ENCODE measurements around the gene SLC22A17. TPM values are rescaled to one million over a fixed set of nuclear protein-coding genes. Genes with fewer than 3 reads are reported as not detected.

Gene SLC22A17
- total RNA-seq, 2 experiments from 2014 or later, result not detected

DNA sequence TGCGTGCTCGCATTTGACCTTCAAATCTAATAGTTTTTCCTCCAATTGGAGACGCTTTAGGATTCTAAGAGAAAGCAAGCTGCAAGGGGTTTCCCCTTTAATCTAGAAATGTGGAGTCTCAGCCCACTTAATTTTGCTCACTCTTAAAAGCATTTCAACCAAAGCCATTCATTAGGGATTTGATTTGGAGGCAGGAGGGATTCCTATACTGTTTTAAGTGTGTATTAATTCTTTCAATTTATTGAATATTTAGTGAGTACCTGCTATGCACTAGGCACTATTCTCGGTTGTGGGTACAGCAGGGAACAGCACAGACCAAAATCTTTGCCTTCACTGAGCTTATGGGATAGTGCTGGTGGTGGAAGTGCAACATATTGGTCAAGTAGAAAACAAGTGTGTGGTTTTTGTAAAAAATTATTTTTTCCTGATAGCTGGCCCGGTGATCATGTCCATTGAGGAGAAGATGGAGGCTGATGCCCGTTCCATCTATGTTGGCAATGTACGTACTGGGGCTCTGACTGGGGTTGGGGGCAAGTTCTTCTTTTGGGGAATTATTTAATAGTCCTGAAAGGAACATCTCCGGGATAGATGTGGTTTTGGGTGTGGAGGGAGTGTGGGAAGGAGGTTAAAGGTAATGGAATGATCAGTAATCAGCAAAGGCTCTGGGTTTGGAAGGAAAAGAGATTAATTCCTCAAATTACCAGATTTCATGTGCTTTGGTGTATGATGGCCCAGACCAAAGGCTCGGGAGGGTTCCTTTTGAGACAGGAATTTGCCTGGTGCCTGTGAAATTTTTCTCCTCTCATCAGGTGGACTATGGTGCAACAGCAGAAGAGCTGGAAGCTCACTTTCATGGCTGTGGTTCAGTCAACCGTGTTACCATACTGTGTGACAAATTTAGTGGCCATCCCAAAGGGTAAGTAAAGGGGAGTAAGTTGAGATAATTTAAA, 29.8 kb downstream of the SLC22A17 start:
- DNase-seq (ENCODE audit: low spot score), result no peak
- H3K4me3 ChIP-seq (ENCODE audit: low read depth, low read length, poor library complexity, severe bottlenecking), result peak overlapping the region; percentile 99
- CTCF ChIA-PET (ENCODE audit: unreplicated experiment), result interaction anchor here (0.5 to 1.7 kb wide), 2 partner anchors 12 to 58 kb away, joined by 4 read pairs; no protein-coding TSS in a partner anchor
- H4K20me1 ChIP-seq (ENCODE audit: insufficient read depth, low read length), result peaks cover 13% of the 10 kb centered on the region; the same call in 1 of the 2 replicates
- POLR2A ChIA-PET, result interaction anchor here (0.5 to 5.7 kb wide), 8 partner anchors 12 to 343 kb away, joined by 3 to 122 read pairs (median 6); partner anchors contain the start of genes BCL2L2, PPP1R3E and THTPA
- H3K27ac ChIP-seq (ENCODE audit: low read depth, low read length, poor library complexity, severe bottlenecking), result peak overlapping the region; percentile 58
- H3K4me2 ChIP-seq (ENCODE audit: low read length), result peak overlapping the region; percentile 70
- H2AFZ ChIP-seq (ENCODE audit: low read length), result no peak overlapping the region
- BruUV-seq (replicated peaks), result no TSS peak
- peaks cover 27% of the 10 kb centered on the region for H3K4me1 ChIP-seq (ENCODE audit: insufficient read depth, low read length, poor library complexity, severe bottlenecking)
- no peaks in the 10 kb centered on the region for H3K9me3 ChIP-seq (ENCODE audit: low read length)
- H3K36me3 ChIP-seq (ENCODE audit: insufficient read depth, low read length), result peaks cover 53% of the 10 kb centered on the region
- peaks cover 23% of the 10 kb centered on the region for H3K79me2 ChIP-seq (ENCODE audit: insufficient read depth, low read depth, low read length)
- TF ChIP-seq CTCF (conservative IDR thresholded peaks at IDR 0.05; ENCODE audit: low read length), result no peak
- no peaks in the 10 kb centered on the region for H3K9me2 ChIP-seq (ENCODE audit: insufficient read depth, low read length)
- intact Hi-C loops (cut with micrococcal nuclease; ENCODE audit: unreplicated experiment), result loop anchor here (1.0 to 5.0 kb wide), 2 partner anchors 58 to 144 kb away; partner anchors contain the start of gene NGDN

DNA sequence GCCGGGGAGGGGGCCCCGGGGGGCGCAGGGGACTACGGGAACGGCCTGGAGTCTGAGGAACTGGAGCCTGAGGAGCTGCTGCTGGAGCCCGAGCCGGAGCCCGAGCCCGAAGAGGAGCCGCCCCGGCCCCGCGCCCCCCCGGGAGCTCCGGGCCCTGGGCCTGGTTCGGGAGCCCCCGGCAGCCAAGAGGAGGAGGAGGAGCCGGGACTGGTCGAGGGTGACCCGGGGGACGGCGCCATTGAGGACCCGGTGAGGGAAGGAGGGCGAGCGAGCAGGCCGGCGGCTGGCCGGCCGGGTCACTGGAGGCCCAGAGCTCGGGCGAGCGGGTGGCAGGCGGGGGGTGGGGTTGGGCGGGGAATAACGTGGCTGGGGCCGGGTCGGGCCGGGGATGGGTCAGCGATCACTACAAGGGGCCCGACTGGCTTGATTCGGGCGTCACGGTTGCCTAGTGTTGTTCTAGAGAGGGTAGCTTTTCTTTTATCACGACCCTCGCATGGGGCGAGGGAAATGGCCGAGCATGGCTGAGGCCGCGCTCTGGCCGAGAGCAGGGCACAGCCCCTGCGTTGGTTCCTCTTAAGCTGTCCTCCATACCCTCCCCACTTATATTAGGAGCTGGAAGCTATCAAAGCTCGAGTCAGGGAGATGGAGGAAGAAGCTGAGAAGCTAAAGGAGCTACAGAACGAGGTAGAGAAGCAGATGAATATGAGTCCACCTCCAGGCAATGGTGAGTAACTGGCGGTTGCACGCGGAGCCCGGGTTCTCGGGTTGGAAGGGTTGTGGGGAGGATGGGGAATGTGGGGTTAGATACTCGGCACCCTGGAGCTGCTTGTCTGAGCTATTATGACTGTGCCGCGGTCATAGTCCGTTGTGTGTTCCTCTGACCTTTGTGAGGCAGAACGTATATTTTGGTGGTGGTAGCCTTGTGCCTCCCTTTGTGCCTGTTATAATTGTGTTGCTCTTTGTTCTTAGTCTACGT, 30.8 kb downstream of the SLC22A17 start:
- TF ChIP-seq CTCF (conservative IDR thresholded peaks at IDR 0.05; ENCODE audit: low read length), result no peak
- no peak for TF ChIP-seq EZH2phosphoT487 (IDR thresholded peaks at IDR 0.05; ENCODE audit: borderline replicate concordance, low read depth, low read length)
- H3K9me3 ChIP-seq (ENCODE audit: low read length), result no peaks in the 10 kb centered on the region
- ChIA-PET POLR2A (interaction anchor here (0.5 to 5.7 kb wide), 20 partner anchors 11 to 939 kb away, joined by 3 to 122 read pairs (median 4); partner anchors contain the start of genes ACIN1, BCL2L2, C14orf119 and PPP1R3E), CTCF (ENCODE audit: unreplicated experiment) (interaction anchor here (0.5 to 2.0 kb wide), 9 partner anchors 11 to 662 kb away, joined by 3 to 9 read pairs (median 4); partner anchors contain the start of genes ACIN1, HOMEZ and PPP1R3E)
- H3K79me2 ChIP-seq (ENCODE audit: insufficient read depth, low read depth, low read length), result peaks cover 23% of the 10 kb centered on the region
- H4K20me1 ChIP-seq (ENCODE audit: insufficient read depth, low read length), result peaks cover 13% of the 10 kb centered on the region; the same call in 1 of the 2 replicates
- no peak overlapping the region for H2AFZ ChIP-seq (ENCODE audit: low read length)
- H3K4me1 ChIP-seq (ENCODE audit: insufficient read depth, low read length, poor library complexity, severe bottlenecking), result peaks cover 27% of the 10 kb centered on the region
- intact Hi-C loops (cut with micrococcal nuclease; ENCODE audit: unreplicated experiment), result loop anchor here (1.0 to 5.0 kb wide), 5 partner anchors 15 to 235 kb away; partner anchors contain the start of genes BCL2L2, NGDN and THTPA
- no peaks in the 10 kb centered on the region for H3K9me2 ChIP-seq (ENCODE audit: insufficient read depth, low read length)
- peak overlapping the region; percentile 70 for H3K4me2 ChIP-seq (ENCODE audit: low read length)
- DNase-seq (ENCODE audit: low spot score), result peak; percentile 51
- BruUV-seq (replicated peaks), result no TSS peak
- peak overlapping the region; percentile 58 for H3K27ac ChIP-seq (ENCODE audit: low read depth, low read length, poor library complexity, severe bottlenecking)
- peak overlapping the region; percentile 99 for H3K4me3 ChIP-seq (ENCODE audit: low read depth, low read length, poor library complexity, severe bottlenecking)
- H3K36me3 ChIP-seq (ENCODE audit: insufficient read depth, low read length), result peaks cover 49% of the 10 kb centered on the region

All from OCI-LY7 (cell line).